ENCODE results near the gene SEMA6B.
A peak's percentile ranks its signal among the peaks of the same experiment; 100 is the strongest.

The SEMA6B gene

GRCh38 chr19:4525563-4526002 lies 33.9 kb downstream of the SEMA6B start:
- DNase-seq (ENCODE audit: low read depth), result no peak

- DNase-seq (ENCODE audit: low read depth), result no peak
Measured at GRCh38 chr19:4524808-4525562, 34.5 kb downstream of the SEMA6B start.

GRCh38 chr19:4523306-4524110 lies 36.0 kb downstream of the SEMA6B start:
- peak; percentile 30 for DNase-seq (ENCODE audit: low read depth)

DNA sequence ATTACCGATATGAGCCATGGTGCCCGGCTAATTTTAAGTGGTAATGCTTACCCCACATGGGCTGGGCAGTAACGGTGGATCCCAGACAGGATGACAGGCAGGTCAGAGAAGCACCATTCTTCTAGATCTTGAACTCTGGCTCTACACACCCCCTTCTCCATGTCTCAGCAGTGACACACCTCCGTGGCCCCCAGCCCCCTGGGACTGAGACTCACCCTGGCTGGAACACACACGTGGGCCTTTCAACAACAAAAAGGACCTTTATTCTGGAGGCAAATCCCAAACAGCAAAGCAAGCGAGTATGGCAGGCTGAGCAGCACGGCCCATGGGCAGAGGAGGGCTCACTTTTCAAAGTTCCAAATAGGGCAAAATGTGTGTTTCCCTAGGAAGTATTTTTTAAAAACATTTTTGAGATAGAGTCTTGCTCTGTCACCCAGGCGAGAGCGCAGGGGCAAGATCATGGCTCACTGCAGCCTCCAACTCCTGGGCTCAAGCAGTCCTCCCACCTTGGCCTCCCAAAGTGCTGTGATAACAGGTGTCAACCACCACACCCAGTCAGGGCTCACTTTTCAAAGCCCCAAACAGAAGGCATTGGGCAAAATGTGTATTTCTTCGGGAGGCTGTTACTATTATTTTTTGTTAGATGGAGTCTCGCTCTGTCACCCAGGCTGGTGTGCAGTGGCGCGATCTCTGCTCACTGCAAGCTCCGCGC lies 37.0 kb downstream of the SEMA6B start:
- DNase-seq (ENCODE audit: low read depth), result no peak

DNA sequence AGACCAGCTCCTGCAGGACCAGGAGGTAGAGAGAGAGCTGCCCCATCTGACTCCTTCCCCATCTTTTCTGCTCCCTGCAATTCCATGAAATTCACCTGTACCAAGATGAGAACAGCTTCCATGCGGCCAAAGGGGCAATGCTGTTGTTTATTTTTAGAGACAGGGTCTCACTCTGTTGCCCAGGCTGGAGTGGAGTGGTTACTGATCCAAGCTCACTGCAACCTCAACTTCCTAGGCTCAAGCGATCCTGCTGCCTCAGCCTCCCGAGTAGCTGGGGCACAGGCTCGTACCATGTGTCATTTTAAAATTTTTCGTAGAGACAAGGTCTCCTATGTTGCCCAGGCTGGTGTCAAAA lies 37.6 kb downstream of the SEMA6B start:
- no peak for DNase-seq (ENCODE audit: low read depth)

- DNase-seq (ENCODE audit: low read depth), result no peak
Measured at GRCh38 chr19:4521170-4521887, 38.2 kb downstream of the SEMA6B start.

GRCh38 chr19:4519521-4520277 lies 39.8 kb downstream of the SEMA6B start:
- no peak for DNase-seq (ENCODE audit: low read depth)

GRCh38 chr19:4519172-4519496 lies 40.4 kb downstream of the SEMA6B start:
- no peak for DNase-seq (ENCODE audit: low read depth)

GRCh38 chr19:4518345-4519171 lies 40.9 kb downstream of the SEMA6B start, which contains the start of gene PLIN4:
Gene PLIN4, minus strand, starts transcription at chr19:4518486. Its CDS starts 214 bp downstream, at chr19:4518272.
- DNase-seq (ENCODE audit: low read depth), result peak; percentile 85

DNA sequence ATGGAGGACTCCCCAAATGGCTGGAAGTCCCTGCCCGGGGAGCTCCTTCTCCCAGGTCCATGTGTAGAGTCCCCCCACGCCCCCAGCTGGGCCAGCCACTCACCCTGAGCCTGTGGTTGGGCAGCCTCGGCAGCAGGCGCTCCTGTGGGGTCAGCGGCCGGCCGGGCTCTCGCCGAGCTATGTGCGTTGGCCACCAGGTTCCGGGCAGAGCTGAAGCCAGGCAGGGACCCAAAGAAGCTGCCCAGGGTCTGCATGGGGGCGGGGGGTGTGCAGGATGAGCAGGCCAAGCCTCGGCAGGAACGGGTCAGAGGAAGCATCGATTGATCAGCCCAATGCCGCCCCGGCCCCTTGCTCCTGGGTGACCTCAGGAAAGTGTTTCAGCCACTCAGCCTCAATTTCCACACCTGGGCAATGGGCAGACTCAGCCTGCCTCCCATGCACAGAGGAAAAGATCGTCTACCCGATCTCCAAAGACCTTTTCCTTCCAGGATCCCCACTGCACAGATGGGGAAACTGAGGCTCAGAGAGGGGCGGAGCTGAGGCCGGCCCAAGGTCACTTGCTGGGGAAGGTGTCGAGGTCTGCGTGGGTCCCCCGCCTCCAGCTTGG lies 41.9 kb downstream of the SEMA6B start:
- DNase-seq (ENCODE audit: low read depth), result no peak

DNA sequence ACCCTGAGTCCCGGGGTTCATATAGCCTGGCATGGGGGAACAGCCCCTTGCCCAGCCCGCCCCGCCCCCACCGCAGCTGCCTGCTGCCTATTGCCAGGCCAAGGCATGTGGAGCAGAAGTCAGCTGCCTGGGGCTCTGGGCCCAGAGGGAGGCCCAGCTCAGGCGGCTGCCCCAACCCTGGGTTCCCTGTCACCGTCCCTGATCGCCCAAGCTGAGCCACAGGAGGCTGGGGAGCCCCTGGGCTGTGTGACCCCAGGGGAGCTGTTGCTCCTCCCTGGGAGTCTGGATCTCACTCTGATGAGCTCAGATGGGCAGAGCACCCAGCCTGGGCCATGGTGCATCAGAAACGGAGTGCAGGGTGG lies 42.6 kb downstream of the SEMA6B start:
- DNase-seq (ENCODE audit: low read depth), result no peak

- no peak for DNase-seq (ENCODE audit: low read depth)
Measured at GRCh38 chr19:4516199-4516938, 43.1 kb downstream of the SEMA6B start.

DNA sequence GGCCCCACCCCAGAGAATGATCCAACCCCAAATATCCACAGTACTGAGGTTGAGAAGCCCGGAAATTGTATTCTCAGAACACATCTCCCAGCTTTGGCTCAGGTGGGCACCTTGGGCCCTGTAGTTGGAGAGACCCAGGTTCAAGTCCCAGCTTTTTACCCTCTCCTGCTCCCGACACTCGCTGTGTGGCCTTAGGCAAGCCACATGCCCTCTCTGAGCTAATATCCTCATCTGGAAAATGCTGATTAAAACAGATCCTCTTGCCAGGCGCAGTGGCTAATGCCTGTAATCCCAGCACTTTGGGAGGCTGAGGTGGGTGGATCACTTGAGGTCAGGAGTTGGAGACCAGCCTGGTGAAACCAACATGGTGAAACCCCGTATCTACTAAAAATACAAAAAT lies 43.8 kb downstream of the SEMA6B start:
- no peak for DNase-seq (ENCODE audit: low read depth)

GRCh38 chr19:4513248-4513647 lies 46.2 kb downstream of the SEMA6B start:
- no peak for DNase-seq (ENCODE audit: low read depth)

- no peak for DNase-seq (ENCODE audit: low read depth)
Measured at GRCh38 chr19:4512070-4512469, 47.4 kb downstream of the SEMA6B start.

DNA sequence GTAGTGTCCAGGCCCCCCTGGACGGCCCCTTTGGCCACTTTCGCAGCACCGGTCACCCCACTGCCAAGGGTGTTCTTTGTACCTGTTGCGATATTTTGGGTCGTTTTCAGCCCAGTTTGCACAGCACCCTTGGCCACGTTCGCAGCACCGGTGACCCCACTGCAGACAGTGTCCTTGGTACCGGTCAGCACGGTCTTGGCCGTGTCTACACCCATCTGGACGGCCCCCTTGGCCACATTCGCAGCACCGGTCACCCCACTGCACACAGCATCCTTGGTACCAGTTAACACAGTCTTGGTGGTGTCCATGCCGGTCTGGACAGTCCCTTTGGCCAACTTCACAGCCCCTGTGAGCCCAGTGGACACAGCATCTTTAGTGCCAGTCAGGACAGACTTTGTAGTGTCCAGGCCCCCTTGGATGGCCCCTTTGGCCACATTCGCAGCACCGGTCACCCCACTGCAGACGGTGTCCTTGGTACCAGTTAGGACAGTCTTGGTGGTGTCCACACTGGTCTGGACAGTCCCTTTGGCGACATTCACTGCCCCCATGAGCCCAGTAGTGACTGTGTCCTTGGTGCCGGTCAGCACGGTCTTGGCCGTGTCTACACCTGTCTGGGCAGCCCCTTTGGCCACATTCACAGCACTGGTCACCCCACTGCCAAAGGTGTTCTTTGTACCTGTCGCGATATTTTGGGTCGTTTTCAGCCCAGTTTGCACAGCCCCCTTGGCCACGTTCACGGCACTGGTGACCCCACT lies 48.0 kb downstream of the SEMA6B start:
- DNase-seq (ENCODE audit: low read depth), result no peak

- no peak for DNase-seq (ENCODE audit: low read depth)
Measured at GRCh38 chr19:4510435-4511255, 48.8 kb downstream of the SEMA6B start.

DNA sequence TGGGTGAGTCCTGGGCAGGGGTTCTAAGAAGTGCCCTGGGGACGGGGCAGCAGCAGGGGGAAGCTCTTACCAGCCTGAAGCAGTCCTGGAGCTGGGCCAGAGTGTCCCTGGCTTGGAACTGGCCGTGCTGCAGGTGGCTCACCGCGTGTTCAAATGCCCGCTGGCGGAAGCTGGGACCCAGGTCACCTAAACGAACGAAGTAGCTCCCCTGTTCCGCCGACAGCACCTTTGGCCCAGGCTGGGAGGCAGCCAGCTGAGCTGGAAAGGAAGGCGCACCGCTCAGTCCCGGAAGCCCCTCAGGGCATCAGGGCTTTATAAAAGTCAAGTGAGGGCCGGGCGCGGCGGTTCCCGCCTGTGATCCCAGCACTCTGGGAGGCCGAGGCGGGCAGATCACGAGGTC lies 50.8 kb downstream of the SEMA6B start:
- no peak for DNase-seq (ENCODE audit: low read depth)
